Measurements from ENCODE around the gene CACNA2D3.

Gene CACNA2D3

GRCh38 chr3:54889731-54890130, 767.4 kb downstream of the CACNA2D3 start:
- Histone ChIP-seq H4K20me1 (ENCODE audit: insufficient read depth, low read length) (no peaks in the 10 kb centered on the region), H3K9me3 (replicated peaks; ENCODE audit: insufficient read depth, low read length) (0 out of 2 replicates have a peak, but pooled peaks cover 2% of the 10 kb centered on the region), H3K9ac (ENCODE audit: low read length) (no peak overlapping the region), H3K9me2 (replicated peaks; ENCODE audit: insufficient read depth, low read length) (no peaks in the 10 kb centered on the region), H2AFZ (ENCODE audit: low read length) (no peak overlapping the region), H3K27me3 (replicated peaks; ENCODE audit: insufficient read depth, low read length) (no peaks in the 10 kb centered on the region), H3K27ac (ENCODE audit: low read length) (no peak overlapping the region), H3K4me1 (ENCODE audit: low read length) (no peaks in the 10 kb centered on the region), H3F3A (ENCODE audit: insufficient read depth, low read length) (no peaks in the 10 kb centered on the region), H3K4me2 (ENCODE audit: low read depth, low read length) (no peak overlapping the region), H3K36me3 (replicated peaks; ENCODE audit: insufficient read depth, low read length) (no peaks in the 10 kb centered on the region), H3K79me2 (ENCODE audit: low read length) (no peaks in the 10 kb centered on the region), H3K4me3 (ENCODE audit: low read length) (no peak overlapping the region)
- no peak for DNase-seq
- TF ChIP-seq EZH2phosphoT487 (IDR thresholded peaks at IDR 0.05; ENCODE audit: low read length) (no peak), EZH2 (optimal IDR thresholded peaks at IDR 0.05; ENCODE audit: low read depth, low read length) (no peak)
- TF ChIP-seq, protein P1, sequence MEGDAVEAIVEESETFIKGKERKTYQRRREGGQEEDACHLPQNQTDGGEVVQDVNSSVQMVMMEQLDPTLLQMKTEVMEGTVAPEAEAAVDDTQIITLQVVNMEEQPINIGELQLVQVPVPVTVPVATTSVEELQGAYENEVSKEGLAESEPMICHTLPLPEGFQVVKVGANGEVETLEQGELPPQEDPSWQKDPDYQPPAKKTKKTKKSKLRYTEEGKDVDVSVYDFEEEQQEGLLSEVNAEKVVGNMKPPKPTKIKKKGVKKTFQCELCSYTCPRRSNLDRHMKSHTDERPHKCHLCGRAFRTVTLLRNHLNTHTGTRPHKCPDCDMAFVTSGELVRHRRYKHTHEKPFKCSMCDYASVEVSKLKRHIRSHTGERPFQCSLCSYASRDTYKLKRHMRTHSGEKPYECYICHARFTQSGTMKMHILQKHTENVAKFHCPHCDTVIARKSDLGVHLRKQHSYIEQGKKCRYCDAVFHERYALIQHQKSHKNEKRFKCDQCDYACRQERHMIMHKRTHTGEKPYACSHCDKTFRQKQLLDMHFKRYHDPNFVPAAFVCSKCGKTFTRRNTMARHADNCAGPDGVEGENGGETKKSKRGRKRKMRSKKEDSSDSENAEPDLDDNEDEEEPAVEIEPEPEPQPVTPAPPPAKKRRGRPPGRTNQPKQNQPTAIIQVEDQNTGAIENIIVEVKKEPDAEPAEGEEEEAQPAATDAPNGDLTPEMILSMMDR (IDR thresholded peaks at IDR 0.05; ENCODE audit: low read length) = no peak

DNA sequence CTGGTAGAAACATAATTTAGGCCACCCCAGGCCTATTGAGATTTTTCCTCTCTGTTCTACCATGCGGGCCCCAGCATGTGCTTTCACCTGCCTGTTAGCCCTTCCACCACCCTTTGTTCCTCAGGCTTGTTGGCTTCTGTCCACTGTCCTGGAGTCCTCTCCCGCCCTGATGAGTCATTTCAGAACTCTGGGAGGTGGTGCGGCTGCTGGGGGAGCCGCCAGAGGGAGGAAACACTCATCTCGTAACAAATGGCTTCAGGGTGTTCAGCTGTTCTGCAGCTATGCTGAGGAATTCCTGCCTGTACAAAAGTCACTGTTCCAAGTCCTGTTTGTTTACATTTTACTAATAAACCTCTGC, 769.2 kb downstream of the CACNA2D3 start:
- Histone ChIP-seq H3K4me3 (ENCODE audit: low read length) (no peak overlapping the region), H3K79me2 (ENCODE audit: low read length) (no peaks in the 10 kb centered on the region), H3K27ac (ENCODE audit: low read length) (no peak overlapping the region), H3F3A (ENCODE audit: insufficient read depth, low read length) (no peaks in the 10 kb centered on the region), H4K20me1 (ENCODE audit: insufficient read depth, low read length) (no peaks in the 10 kb centered on the region), H2AFZ (ENCODE audit: low read length) (no peak overlapping the region), H3K4me2 (ENCODE audit: low read depth, low read length) (no peak overlapping the region), H3K4me1 (ENCODE audit: low read length) (no peaks in the 10 kb centered on the region), H3K9me2 (replicated peaks; ENCODE audit: insufficient read depth, low read length) (no peaks in the 10 kb centered on the region), H3K9me3 (replicated peaks; ENCODE audit: insufficient read depth, low read length) (0 out of 2 replicates have a peak, but pooled peaks cover 2% of the 10 kb centered on the region), H3K9ac (ENCODE audit: low read length) (no peak overlapping the region), H3K27me3 (replicated peaks; ENCODE audit: insufficient read depth, low read length) (no peaks in the 10 kb centered on the region), H3K36me3 (replicated peaks; ENCODE audit: insufficient read depth, low read length) (no peaks in the 10 kb centered on the region)
- TF ChIP-seq EZH2phosphoT487 (IDR thresholded peaks at IDR 0.05; ENCODE audit: low read length) (no peak), EZH2 (optimal IDR thresholded peaks at IDR 0.05; ENCODE audit: low read depth, low read length) (no peak)
- TF ChIP-seq, protein P1 (IDR thresholded peaks at IDR 0.05; ENCODE audit: low read length) = no peak
- DNase-seq = no peak

DNA sequence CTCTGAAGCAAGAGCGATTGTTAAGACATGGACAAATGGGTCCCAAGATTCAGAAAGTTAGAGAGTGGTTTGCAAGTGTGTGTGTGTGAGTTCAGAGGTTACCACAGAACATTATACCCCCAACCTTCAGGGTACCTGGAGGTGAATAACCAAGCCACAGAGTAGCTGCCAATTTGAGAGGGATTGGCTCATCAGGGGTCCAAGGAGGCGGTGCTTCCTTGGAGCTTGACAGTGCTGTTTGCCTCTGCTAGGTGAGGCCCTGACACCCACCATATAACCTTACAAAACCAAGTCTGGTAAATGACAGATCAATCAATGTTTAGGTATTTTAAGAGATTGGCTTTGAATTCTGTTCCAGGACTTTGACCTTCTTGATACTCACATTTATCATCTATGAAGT, 769.8 kb downstream of the CACNA2D3 start:
- no peak overlapping the region for H3K9ac ChIP-seq (ENCODE audit: low read length)
- H3K9me3 ChIP-seq (replicated peaks; ENCODE audit: insufficient read depth, low read length) = 0 out of 2 replicates have a peak, but pooled peaks cover 2% of the 10 kb centered on the region
- no peaks in the 10 kb centered on the region for H3K9me2 ChIP-seq (replicated peaks; ENCODE audit: insufficient read depth, low read length)
- DNase-seq = no peak
- no peak overlapping the region for H3K4me3 ChIP-seq (ENCODE audit: low read length)
- TF ChIP-seq EZH2 (optimal IDR thresholded peaks at IDR 0.05; ENCODE audit: low read depth, low read length) = no peak
- TF ChIP-seq EZH2phosphoT487 (IDR thresholded peaks at IDR 0.05; ENCODE audit: low read length) = no peak
- TF ChIP-seq, protein P1 (IDR thresholded peaks at IDR 0.05; ENCODE audit: low read length) = no peak
- no peaks in the 10 kb centered on the region for H3K27me3 ChIP-seq (replicated peaks; ENCODE audit: insufficient read depth, low read length)
- no peak overlapping the region for H3K4me2 ChIP-seq (ENCODE audit: low read depth, low read length)
- H3K79me2 ChIP-seq (ENCODE audit: low read length) = no peaks in the 10 kb centered on the region
- no peaks in the 10 kb centered on the region for H3K36me3 ChIP-seq (replicated peaks; ENCODE audit: insufficient read depth, low read length)
- no peak overlapping the region for H2AFZ ChIP-seq (ENCODE audit: low read length)
- no peaks in the 10 kb centered on the region for H3K4me1 ChIP-seq (ENCODE audit: low read length)
- no peaks in the 10 kb centered on the region for H4K20me1 ChIP-seq (ENCODE audit: insufficient read depth, low read length)
- H3F3A ChIP-seq (ENCODE audit: insufficient read depth, low read length) = no peaks in the 10 kb centered on the region
- H3K27ac ChIP-seq (ENCODE audit: low read length) = no peak overlapping the region
